ENCODE results near the gene PPIB. TPM values are rescaled to one million over a fixed set of nuclear protein-coding genes. Genes with fewer than 3 reads are reported as not detected.

Gene PPIB
- total and polyA plus RNA-seq, 9 of the 15 experiments (the other 6 are each of a cell fraction or from before 2014, with no cell fraction given) = 306 to 746 (median 439) TPM

GRCh38 chr15:64149424-64149823 lies 13.4 kb downstream of the PPIB start (continued):
- TF ChIP-seq, protein P1, sequence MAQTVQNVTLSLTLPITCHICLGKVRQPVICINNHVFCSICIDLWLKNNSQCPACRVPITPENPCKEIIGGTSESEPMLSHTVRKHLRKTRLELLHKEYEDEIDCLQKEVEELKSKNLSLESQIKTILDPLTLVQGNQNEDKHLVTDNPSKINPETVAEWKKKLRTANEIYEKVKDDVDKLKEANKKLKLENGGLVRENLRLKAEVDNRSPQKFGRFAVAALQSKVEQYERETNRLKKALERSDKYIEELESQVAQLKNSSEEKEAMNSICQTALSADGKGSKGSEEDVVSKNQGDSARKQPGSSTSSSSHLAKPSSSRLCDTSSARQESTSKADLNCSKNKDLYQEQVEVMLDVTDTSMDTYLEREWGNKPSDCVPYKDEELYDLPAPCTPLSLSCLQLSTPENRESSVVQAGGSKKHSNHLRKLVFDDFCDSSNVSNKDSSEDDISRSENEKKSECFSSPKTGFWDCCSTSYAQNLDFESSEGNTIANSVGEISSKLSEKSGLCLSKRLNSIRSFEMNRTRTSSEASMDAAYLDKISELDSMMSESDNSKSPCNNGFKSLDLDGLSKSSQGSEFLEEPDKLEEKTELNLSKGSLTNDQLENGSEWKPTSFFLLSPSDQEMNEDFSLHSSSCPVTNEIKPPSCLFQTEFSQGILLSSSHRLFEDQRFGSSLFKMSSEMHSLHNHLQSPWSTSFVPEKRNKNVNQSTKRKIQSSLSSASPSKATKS (CRISPR knock-in tag; IDR thresholded peaks at IDR 0.05) = no peak
- TF ChIP-seq KLF16 (IDR thresholded peaks at IDR 0.05) (no peak), ZBTB43 (CRISPR knock-in tag; IDR thresholded peaks at IDR 0.05) (no peak), FOXP4 (CRISPR knock-in tag; IDR thresholded peaks at IDR 0.05; ENCODE audit: borderline replicate concordance) (no peak), BRD9 (IDR thresholded peaks at IDR 0.05; ENCODE audit: low read depth, partially characterized antibody) (no peak), ZBTB26 (CRISPR knock-in tag; IDR thresholded peaks at IDR 0.05) (no peak), ARHGAP35 (IDR thresholded peaks at IDR 0.05; ENCODE audit: partially characterized antibody) (no peak), POLR2AphosphoS5 (IDR thresholded peaks at IDR 0.05; ENCODE audit: control insufficient read depth, insufficient read depth, low read depth, low read length) (no peak), ELF1 (tag; IDR thresholded peaks at IDR 0.05) (no peak), ATF6 (CRISPR knock-in tag; IDR thresholded peaks at IDR 0.05) (no peak), KAT7 (CRISPR knock-in tag; IDR thresholded peaks at IDR 0.05; ENCODE audit: borderline replicate concordance) (no peak), SNAPC5 (CRISPR knock-in tag; IDR thresholded peaks at IDR 0.05) (no peak), SMARCC2 (IDR thresholded peaks at IDR 0.05; ENCODE audit: low read depth) (no peak), RBM25 (IDR thresholded peaks at IDR 0.05; ENCODE audit: low read depth, low read length, severe bottlenecking) (peak; percentile 22), THRAP3 (IDR thresholded peaks at IDR 0.05; ENCODE audit: borderline replicate concordance) (no peak)
- TF ChIP-seq, protein P2, sequence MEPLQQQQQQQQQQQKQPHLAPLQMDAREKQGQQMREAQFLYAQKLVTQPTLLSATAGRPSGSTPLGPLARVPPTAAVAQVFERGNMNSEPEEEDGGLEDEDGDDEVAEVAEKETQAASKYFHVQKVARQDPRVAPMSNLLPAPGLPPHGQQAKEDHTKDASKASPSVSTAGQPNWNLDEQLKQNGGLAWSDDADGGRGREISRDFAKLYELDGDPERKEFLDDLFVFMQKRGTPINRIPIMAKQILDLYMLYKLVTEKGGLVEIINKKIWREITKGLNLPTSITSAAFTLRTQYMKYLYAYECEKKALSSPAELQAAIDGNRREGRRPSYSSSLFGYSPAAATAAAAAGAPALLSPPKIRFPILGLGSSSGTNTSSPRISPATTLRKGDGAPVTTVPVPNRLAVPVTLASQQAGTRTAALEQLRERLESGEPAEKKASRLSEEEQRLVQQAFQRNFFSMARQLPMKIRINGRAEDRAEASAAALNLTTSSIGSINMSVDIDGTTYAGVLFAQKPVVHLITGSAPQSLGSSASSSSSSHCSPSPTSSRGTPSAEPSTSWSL (CRISPR knock-in tag; IDR thresholded peaks at IDR 0.05; ENCODE audit: borderline replicate concordance) = no peak
- TF ChIP-seq, protein P3, sequence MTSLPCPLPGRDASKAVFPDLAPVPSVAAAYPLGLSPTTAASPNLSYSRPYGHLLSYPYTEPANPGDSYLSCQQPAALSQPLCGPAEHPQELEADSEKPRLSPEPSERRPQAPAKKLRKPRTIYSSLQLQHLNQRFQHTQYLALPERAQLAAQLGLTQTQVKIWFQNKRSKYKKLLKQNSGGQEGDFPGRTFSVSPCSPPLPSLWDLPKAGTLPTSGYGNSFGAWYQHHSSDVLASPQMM (CRISPR knock-in tag; IDR thresholded peaks at IDR 0.05) = no peak

All from K562 (cell line).